ENCODE data around the gene SLC5A9.

SLC5A9 gene

GRCh38 chr1:48222501-48223242 is at the start of gene SLC5A9:
SLC5A9 (plus strand) TSS chr1:48222716; CDS start chr1:48222737, 21 bp downstream.
- no peak for DNase-seq
- no peak for TF ChIP-seq CTCF (IDR thresholded peaks at IDR 0.05; ENCODE audit: low read depth, low read length, missing control alignments)
- no peaks in the 10 kb centered on the region for H3K27me3 ChIP-seq (replicated peaks)
- H3K4me3 ChIP-seq (ENCODE audit: low read depth, low read length): no peak within 1 kb of the TSS
- no peaks in the 10 kb centered on the region for H3K36me3 ChIP-seq (replicated peaks)
- in situ Hi-C loops (cut with HindIII; ENCODE audit: low pct_ligation_motif_present, low sequenced_read_pairs): no loop called here
- no peak within 1 kb of the TSS for H3K27ac ChIP-seq

- DNase-seq: no peak
- Histone ChIP-seq H3K4me3 (ENCODE audit: low read depth, low read length) (no peak overlapping the region), H3K36me3 (replicated peaks) (no peaks in the 10 kb centered on the region), H3K27me3 (replicated peaks) (no peaks in the 10 kb centered on the region), H3K27ac (no peak overlapping the region)
- in situ Hi-C loops (cut with HindIII; ENCODE audit: low pct_ligation_motif_present, low sequenced_read_pairs): no loop called here
- TF ChIP-seq CTCF (IDR thresholded peaks at IDR 0.05; ENCODE audit: low read depth, low read length, missing control alignments): no peak
These were observed 47.4 kb upstream of the SLC5A9 start for GRCh38 chr1:48175116-48175515.

- DNase-seq: no peak
- TF ChIP-seq CTCF (IDR thresholded peaks at IDR 0.05; ENCODE audit: low read depth, low read length, missing control alignments): no peak
- in situ Hi-C loops (cut with HindIII; ENCODE audit: low pct_ligation_motif_present, low sequenced_read_pairs): no loop called here
- Histone ChIP-seq H3K27ac (no peak overlapping the region), H3K27me3 (replicated peaks) (no peaks in the 10 kb centered on the region), H3K36me3 (replicated peaks) (no peaks in the 10 kb centered on the region), H3K4me3 (ENCODE audit: low read depth, low read length) (no peak overlapping the region)
These were observed 45.3 kb upstream of the SLC5A9 start for GRCh38 chr1:48177257-48177656.

GRCh38 chr1:48181669-48182367 is 40.7 kb upstream of the SLC5A9 start:
- no peak for DNase-seq
- no peak overlapping the region for H3K27ac ChIP-seq

GRCh38 chr1:48182439-48182838 is 40.1 kb upstream of the SLC5A9 start:
- TF ChIP-seq CTCF (IDR thresholded peaks at IDR 0.05; ENCODE audit: low read depth, low read length, missing control alignments): no peak
- Histone ChIP-seq H3K27ac (no peak overlapping the region), H3K4me3 (ENCODE audit: low read depth, low read length) (no peak overlapping the region), H3K27me3 (replicated peaks) (no peaks in the 10 kb centered on the region), H3K36me3 (replicated peaks) (no peaks in the 10 kb centered on the region)
- no peak for DNase-seq
- in situ Hi-C loops (cut with HindIII; ENCODE audit: low pct_ligation_motif_present, low sequenced_read_pairs): no loop called here

More at GRCh38 chr1:48181669-48182367, 40.7 kb upstream of the SLC5A9 start:
- Histone ChIP-seq H3K4me3 (ENCODE audit: low read depth, low read length) (no peak overlapping the region), H3K36me3 (replicated peaks) (no peaks in the 10 kb centered on the region), H3K27me3 (replicated peaks) (no peaks in the 10 kb centered on the region)
- no peak for TF ChIP-seq CTCF (IDR thresholded peaks at IDR 0.05; ENCODE audit: low read depth, low read length, missing control alignments)
- in situ Hi-C loops (cut with HindIII; ENCODE audit: low pct_ligation_motif_present, low sequenced_read_pairs): no loop called here

Measured in brain microvascular endothelial cell (primary cell).